HL-60 (cell line): ENCODE data around the gene GFOD1.

Experiments
- SPI1 ChIP-seq: IDR thresholded peaks from 2 replicates; pipeline ENCODE4 v1.6.1; 2012; ENCODE audit warnings: low read depth, mild to moderate bottlenecking, borderline replicate concordance
- TF ChIP-seq, protein P1 (sequence below): IDR thresholded peaks from one replicate; pipeline ENCODE4 v1.5.1; 2011; ENCODE audit warnings: low read length, control low read depth, inconsistent platforms; ENCODE audit not compliant: insufficient read depth

DNA sequence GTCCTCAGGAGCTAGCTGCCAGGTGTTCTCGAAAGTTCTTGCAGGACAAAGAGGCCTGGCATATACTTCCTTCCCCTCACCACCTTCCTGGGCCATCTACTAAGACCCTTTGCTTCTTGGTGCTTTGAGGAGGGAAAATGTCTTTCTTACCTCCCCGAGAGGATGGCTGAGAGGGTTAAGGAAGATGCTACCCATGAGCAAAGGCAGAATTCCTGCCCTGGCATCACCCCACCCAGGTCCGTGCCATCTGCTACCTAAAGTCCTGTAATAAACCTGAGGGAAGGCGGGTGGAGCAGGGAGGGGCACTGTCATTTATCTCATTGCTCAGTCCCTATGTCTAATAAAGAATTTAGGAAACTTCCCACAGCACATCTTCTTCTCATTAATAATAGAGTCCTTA, 16.2 kb downstream of the GFOD1 start:
- TF ChIP-seq, protein P1, sequence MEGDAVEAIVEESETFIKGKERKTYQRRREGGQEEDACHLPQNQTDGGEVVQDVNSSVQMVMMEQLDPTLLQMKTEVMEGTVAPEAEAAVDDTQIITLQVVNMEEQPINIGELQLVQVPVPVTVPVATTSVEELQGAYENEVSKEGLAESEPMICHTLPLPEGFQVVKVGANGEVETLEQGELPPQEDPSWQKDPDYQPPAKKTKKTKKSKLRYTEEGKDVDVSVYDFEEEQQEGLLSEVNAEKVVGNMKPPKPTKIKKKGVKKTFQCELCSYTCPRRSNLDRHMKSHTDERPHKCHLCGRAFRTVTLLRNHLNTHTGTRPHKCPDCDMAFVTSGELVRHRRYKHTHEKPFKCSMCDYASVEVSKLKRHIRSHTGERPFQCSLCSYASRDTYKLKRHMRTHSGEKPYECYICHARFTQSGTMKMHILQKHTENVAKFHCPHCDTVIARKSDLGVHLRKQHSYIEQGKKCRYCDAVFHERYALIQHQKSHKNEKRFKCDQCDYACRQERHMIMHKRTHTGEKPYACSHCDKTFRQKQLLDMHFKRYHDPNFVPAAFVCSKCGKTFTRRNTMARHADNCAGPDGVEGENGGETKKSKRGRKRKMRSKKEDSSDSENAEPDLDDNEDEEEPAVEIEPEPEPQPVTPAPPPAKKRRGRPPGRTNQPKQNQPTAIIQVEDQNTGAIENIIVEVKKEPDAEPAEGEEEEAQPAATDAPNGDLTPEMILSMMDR = no peak
- no peak for TF ChIP-seq SPI1
